Neural cell (in vitro differentiated cells): ENCODE data around the gene FBXO34.

Experiments used
- CTCF ChIP-seq: fragments of 450-650 bp; IDR thresholded peaks from 2 replicates; pipeline ENCODE4 v1.5.1; 2014; ENCODE audit warnings: antibody characterized with exemption, mild to moderate bottlenecking, moderate library complexity; ENCODE audit not compliant: poor library complexity, severe bottlenecking
- EP300 ChIP-seq: fragments of 450-650 bp; conservative IDR thresholded peaks from 2 replicates; pipeline ENCODE4 v1.6.1; 2014; ENCODE audit warnings: antibody characterized with exemption, mild to moderate bottlenecking, moderate library complexity; ENCODE audit not compliant: poor library complexity, severe bottlenecking
- EZH2 ChIP-seq: fragments of 200-600, 300-800 bp; shearing (Covaris generic), sonication (generic); IDR thresholded peaks from 2 replicates; pipeline ENCODE4 v1.6.1; 2014; ENCODE audit warnings: antibody characterized with exemption, low read length, borderline replicate concordance, mild to moderate bottlenecking; ENCODE audit not compliant: insufficient read depth, poor library complexity, severe bottlenecking
- MXI1 ChIP-seq: fragments of 450-650 bp; conservative IDR thresholded peaks from 2 replicates; pipeline ENCODE4 v1.6.1; 2014; ENCODE audit warnings: antibody characterized with exemption, mild to moderate bottlenecking; ENCODE audit not compliant: poor library complexity, severe bottlenecking
- POLR2AphosphoS5 ChIP-seq: IDR thresholded peaks from 2 replicates; pipeline ENCODE4 v1.6.1; 2012
- RAD21 ChIP-seq: fragments of 450-650 bp; conservative IDR thresholded peaks from 2 replicates; pipeline ENCODE4 v1.6.1; 2014; ENCODE audit warnings: antibody characterized with exemption, mild to moderate bottlenecking, moderate library complexity
- REST ChIP-seq: IDR thresholded peaks from 2 replicates; pipeline ENCODE4 v1.6.1; 2012; ENCODE audit warnings: borderline replicate concordance
- SMC3 ChIP-seq: fragments of 450-650 bp; conservative IDR thresholded peaks from 2 replicates; pipeline ENCODE4 v1.6.1; 2014; ENCODE audit warnings: antibody characterized with exemption, mild to moderate bottlenecking, moderate library complexity; ENCODE audit not compliant: poor library complexity
- TAF1 ChIP-seq: IDR thresholded peaks from 2 replicates; pipeline ENCODE4 v1.6.1; 2012; ENCODE audit warnings: low read depth

GRCh38 chr14:55333711-55334485 is 62.7 kb downstream of the FBXO34 start:
- no peak for TF ChIP-seq EP300
- no peak for TF ChIP-seq CTCF
- no peak for TF ChIP-seq EZH2
- no peak for TF ChIP-seq TAF1
- TF ChIP-seq POLR2AphosphoS5, result no peak
- TF ChIP-seq RAD21, result no peak
- TF ChIP-seq MXI1, result no peak
- no peak for TF ChIP-seq SMC3
- no peak for TF ChIP-seq REST
